H1 (cell line): ENCODE results near the gene PFDN1. TPM values are rescaled to one million over a fixed set of nuclear protein-coding genes. Genes with fewer than 3 reads are reported as not detected.

Experiments used
- CTCF ChIA-PET: fragments of 300-600 bp; sonication (Branson Sonifier 250); formaldehyde crosslinking; loops from one replicate; lab custom pipeline; 2021; ENCODE audit not compliant: partially characterized antibody; lab: Charles Lee
- POLR2A ChIA-PET: fragments of 300-600 bp; sonication (Branson Sonifier 250); formaldehyde crosslinking; loops from one replicate; lab custom pipeline; 2021; ENCODE audit warnings: inconsistent platforms; ENCODE audit not compliant: partially characterized antibody; lab: Charles Lee
- DNase-seq, 2 experiments: peaks; one replicate each; pipeline versions ENCODE4 v3.0.0 to v3.0.0-alpha.2; 2010 to 2022; ENCODE audit warnings: low spot score in 2 of 2, low read depth in 1 of 2, mixed read lengths in 1 of 2
- FAIRE-seq: peaks from 2 replicates; lab custom pipeline; 2011; peaks lifted over from hg19 to GRCh38; lab: Jason Lieb, UNC
- H2AFZ ChIP-seq: 2 replicates; pipeline ENCODE4 v1.8.1; 2012; ENCODE audit warnings: low read length, inconsistent platforms
- H2AK5ac ChIP-seq: 2 replicates; pipeline ENCODE4 v1.6.1; 2013; ENCODE audit warnings: low read depth, low read length
- H2BK120ac ChIP-seq: replicated peaks from 2 replicates; pipeline ENCODE3; 2013; ENCODE audit warnings: low read depth, low read length, inconsistent platforms
- H2BK12ac ChIP-seq: 2 replicates; pipeline ENCODE4 v1.6.1; 2013; ENCODE audit warnings: low read depth, low read length
- H2BK15ac ChIP-seq: 2 replicates; pipeline ENCODE4 v1.6.1; 2013; ENCODE audit warnings: low read length
- H2BK20ac ChIP-seq: 2 replicates; pipeline ENCODE4 v1.6.1; 2013; ENCODE audit warnings: low read length
- H2BK5ac ChIP-seq: 2 replicates; pipeline ENCODE4 v1.6.1; 2013; ENCODE audit warnings: low read depth, low read length
- H3K14ac ChIP-seq: 2 replicates; pipeline ENCODE4 v1.6.1; 2013; ENCODE audit warnings: inconsistent platforms; ENCODE audit not compliant: insufficient read length
- H3K18ac ChIP-seq: 2 replicates; pipeline ENCODE4 v1.6.1; 2013; ENCODE audit warnings: low read length; ENCODE audit errors: extremely low read depth
- H3K23ac ChIP-seq: 2 replicates; pipeline ENCODE4 v1.6.1; 2013; ENCODE audit warnings: inconsistent platforms; ENCODE audit not compliant: insufficient read length
- H3K23me2 ChIP-seq: 2 replicates; pipeline ENCODE4 v1.6.1; 2013; ENCODE audit warnings: low read depth, low read length
- H3K27ac ChIP-seq: 2 replicates; pipeline ENCODE4 v1.6.1; 2011; ENCODE audit warnings: low read depth, low read length, inconsistent platforms
- H3K27me3 ChIP-seq, 4 experiments: replicated peaks in 1 of 4; 1 replicate in 1 of 4; 2 replicates in 3 of 4; pipeline versions ENCODE4 v1.6.1 to v1.8.1; 2011 to 2013; ENCODE audit warnings: low read length in 3 of 4, mild to moderate bottlenecking in 3 of 4, inconsistent platforms in 2 of 4, mixed read lengths in 2 of 4, moderate library complexity in 1 of 4; ENCODE audit not compliant: control insufficient read depth in 3 of 4, insufficient read depth in 3 of 4; ENCODE audit errors: extremely low read depth in 1 of 4
- H3K36me3 ChIP-seq, 4 experiments: 2 replicates each; pipeline versions ENCODE4 v1.6.1 to v1.8.1; 2011 to 2013; ENCODE audit warnings: mild to moderate bottlenecking in 4 of 4, low read length in 3 of 4, moderate library complexity in 2 of 4, control low read depth in 1 of 4, inconsistent platforms in 1 of 4; ENCODE audit not compliant: insufficient read depth in 4 of 4, control insufficient read depth in 2 of 4
- H3K4ac ChIP-seq: replicated peaks from 2 replicates; pipeline ENCODE3; 2013; ENCODE audit warnings: low read length, low read depth, mixed read lengths, inconsistent platforms; ENCODE audit not compliant: insufficient read length
- H3K4me1 ChIP-seq, 4 experiments: replicated peaks in 1 of 4; 1 replicate in 1 of 4; 2 replicates in 3 of 4; pipeline versions ENCODE4 v1.6.1 to v1.8.1; 2011 to 2013; ENCODE audit warnings: low read length in 3 of 4, inconsistent platforms in 2 of 4, mixed read lengths in 1 of 4; ENCODE audit not compliant: insufficient read depth in 4 of 4, control insufficient read depth in 3 of 4
- H3K4me2 ChIP-seq, 2 experiments: 2 replicates each; pipeline versions ENCODE4 v1.6.1 to v1.8.1; 2011 to 2013; ENCODE audit warnings: low read depth in 2 of 2, low read length in 2 of 2, control low read depth in 1 of 2, inconsistent platforms in 1 of 2, mild to moderate bottlenecking in 1 of 2; ENCODE audit not compliant: insufficient read depth in 1 of 2
- H3K4me3 ChIP-seq, 4 experiments: fragments of 200-600, 300-600 bp in 1 of 4; sonication (generic), shearing (Covaris generic), sonication (Bioruptor Twin) in 1 of 4; 2 replicates each; pipeline versions ENCODE4 v1.5.1 to v1.8.1; 2011 to 2016; ENCODE audit warnings: low read length in 4 of 4, low read depth in 3 of 4, control low read depth in 2 of 4, inconsistent platforms in 2 of 4, mild to moderate bottlenecking in 2 of 4, mixed read lengths in 1 of 4, moderate library complexity in 1 of 4; ENCODE audit not compliant: insufficient read depth in 2 of 4; ENCODE audit errors: extremely low read depth in 1 of 4
- H3K56ac ChIP-seq: replicated peaks from 2 replicates; pipeline ENCODE3; 2013; ENCODE audit warnings: low read depth, mild to moderate bottlenecking, mixed read lengths, low read length, inconsistent platforms; ENCODE audit not compliant: insufficient read length
- H3K79me1 ChIP-seq: 2 replicates; pipeline ENCODE4 v1.6.1; 2013; ENCODE audit warnings: low read depth, low read length, control low read depth
- H3K79me2 ChIP-seq, 2 experiments: 2 replicates each; pipeline versions ENCODE4 v1.6.1 to v1.8.1; 2012 to 2013; ENCODE audit warnings: low read length in 2 of 2, mild to moderate bottlenecking in 2 of 2, inconsistent platforms in 1 of 2; ENCODE audit not compliant: insufficient read depth in 2 of 2, control insufficient read depth in 1 of 2
- H3K9ac ChIP-seq, 4 experiments: replicated peaks in 1 of 4; 1 replicate in 1 of 4; 2 replicates in 3 of 4; pipeline versions ENCODE4 v1.6.1 to v1.8.1; 2011 to 2013; ENCODE audit warnings: low read depth in 3 of 4, low read length in 3 of 4, control low read depth in 2 of 4, mild to moderate bottlenecking in 2 of 4, moderate library complexity in 2 of 4, inconsistent platforms in 1 of 4; ENCODE audit errors: extremely low read depth in 1 of 4
- H3K9me3 ChIP-seq, 2 experiments: 2 replicates each; pipeline versions ENCODE4 v1.6.1 to v1.8.1; 2012 to 2013; ENCODE audit warnings: mild to moderate bottlenecking in 2 of 2, moderate library complexity in 2 of 2, control low read depth in 1 of 2, inconsistent platforms in 1 of 2, low read depth in 1 of 2, low read length in 1 of 2, mixed read lengths in 1 of 2; ENCODE audit not compliant: insufficient read depth in 2 of 2
- H4K20me1 ChIP-seq, 2 experiments: replicated peaks in 1 of 2; 2 replicates each; pipeline versions ENCODE3 to v1.8.1; 2011 to 2013; ENCODE audit warnings: inconsistent platforms in 2 of 2, low read length in 2 of 2, mild to moderate bottlenecking in 1 of 2; ENCODE audit not compliant: insufficient read depth in 2 of 2, control insufficient read depth in 1 of 2
- H4K5ac ChIP-seq: 2 replicates; pipeline ENCODE4 v1.6.1; 2013; ENCODE audit warnings: low read length, low read depth, mixed read lengths, inconsistent platforms; ENCODE audit not compliant: insufficient read length
- H4K8ac ChIP-seq: 2 replicates; pipeline ENCODE4 v1.8.0; 2013; ENCODE audit warnings: mild to moderate bottlenecking, moderate library complexity, low read length, inconsistent platforms; ENCODE audit not compliant: insufficient read depth; ENCODE audit errors: extremely low read depth
- H4K91ac ChIP-seq: replicated peaks from 2 replicates; pipeline ENCODE3; 2013; ENCODE audit warnings: low read length, mixed read lengths, inconsistent platforms; ENCODE audit not compliant: insufficient read length
- RAD21 ChIP-seq, 2 experiments: IDR thresholded peaks in 1 of 2; conservative IDR thresholded peaks in 1 of 2; 2 replicates each; pipeline ENCODE4 v1.6.1; 2011; ENCODE audit warnings: low read depth in 2 of 2, low read length in 2 of 2, improper control_type of control experiment in 1 of 2, inconsistent platforms in 1 of 2, mild to moderate bottlenecking in 1 of 2, moderate library complexity in 1 of 2
- WGBS, 2 experiments: shearing (Covaris generic) in 1 of 2; methylation state at CpG; one replicate each; pipeline versions ENCODE4 v1.1.6 to v1.1.7; 2013 to 2015; ENCODE audit warnings: low lambda C conversion rate in 2 of 2, mixed read lengths in 2 of 2, inconsistent platforms in 1 of 2, low coverage in 1 of 2, missing lambda C conversion rate in 1 of 2; ENCODE audit not compliant: insufficient replicate concordance in 2 of 2, insufficient coverage in 1 of 2, insufficient read length in 1 of 2; ENCODE audit errors: extremely low coverage in 1 of 2, missing lambda C conversion rate in 1 of 2; 5-methylcytosine and 5-hydroxymethylcytosine counted together
- polyA plus RNA-seq, 7 experiments: library from polyadenylated mRNA; depleted of rRNA in 3 of 7; stranded (reverse) in 5 of 7; unstranded in 2 of 7; fragments of >200 nt in 5 of 7; fragments of 200-250 nt in 2 of 7; gene quantifications; 1 replicate in 5 of 7; 2 replicates in 1 of 7; 4 replicates in 1 of 7; pipeline versions ENCODE4 v1.2.1 to v1.2.3, GENCODE V29; 2011 to 2013; ENCODE audit warnings: missing spikeins in 2 of 7, mixed read lengths in 2 of 7
- total RNA-seq: library from RNA; stranded (reverse); fragmentation: NEBNext Ultra II Directional; extraction: Animal tissue kit (Norgen Biotek cat#: 25700); gene quantifications from 2 replicates; pipeline ENCODE4 v1.2.1, GENCODE V29; 2021

PFDN1 gene
- total and polyA plus RNA-seq, 2 of the 8 experiments (the other 6 are each of a cell fraction or from before 2014, with no cell fraction given) = 53.0 to 89.6 TPM

GRCh38 chr5:140318792-140319191 lies 15.9 kb upstream of the PFDN1 start:
- no peak overlapping the region for H2AFZ ChIP-seq
- DNase-seq (no peak), FAIRE-seq (no peak)
- H3K4me1 ChIP-seq = no peaks in the 10 kb centered on the region; a peak in 1 of 7 replicates
- no peaks in the 10 kb centered on the region for H3K23me2 ChIP-seq
- H3K27ac ChIP-seq = no peak overlapping the region
- no peak overlapping the region for H3K14ac ChIP-seq
- no peak overlapping the region for H3K56ac ChIP-seq
- H4K20me1 ChIP-seq = no peaks in the 10 kb centered on the region
- no peak overlapping the region for H2BK15ac ChIP-seq
- no peaks in the 10 kb centered on the region for H3K79me2 ChIP-seq
- no peak overlapping the region for H3K4me3 ChIP-seq
- H3K23ac ChIP-seq = no peak overlapping the region
- H2AK5ac ChIP-seq = no peak overlapping the region
- H3K4ac ChIP-seq = no peak overlapping the region
- H3K4me2 ChIP-seq = no peak overlapping the region
- no peak overlapping the region for H4K8ac ChIP-seq
- ChIA-PET POLR2A (interaction anchor here (1.2 kb wide), 1 partner anchor 27 kb away, joined by 7 read pairs; no protein-coding TSS in a partner anchor), CTCF (interaction anchor here (1.0 to 1.6 kb wide), 4 partner anchors 9 to 33 kb away, joined by 3 to 5 read pairs (median 4); partner anchors contain the start of gene HBEGF)
- no peak overlapping the region for H3K18ac ChIP-seq
- H3K9me3 ChIP-seq = no peaks in the 10 kb centered on the region
- H2BK5ac ChIP-seq = no peak overlapping the region
- H2BK20ac ChIP-seq = no peak overlapping the region
- no peaks in the 10 kb centered on the region for H3K79me1 ChIP-seq
- no peak overlapping the region for H2BK120ac ChIP-seq
- H2BK12ac ChIP-seq = no peak overlapping the region
- H4K5ac ChIP-seq = no peak overlapping the region
- H3K27me3 ChIP-seq = no peaks in the 10 kb centered on the region
- H4K91ac ChIP-seq = no peak overlapping the region
- H3K36me3 ChIP-seq = no peaks in the 10 kb centered on the region
- H3K9ac ChIP-seq = no peak overlapping the region
- WGBS, 2 experiments = 90% methylated on average over 4 of the region's 4 CpGs; no CpG with 5 or more reads in 1 of the 2 experiments
- TF ChIP-seq RAD21 (IDR thresholded peaks at IDR 0.05 in 1 of 2, conservative IDR thresholded peaks at IDR 0.05 in 1 of 2; ENCODE audit: low read depth in 2 of 2, low read length in 2 of 2) = no peak
